SK-N-SH treated with all-trans-retinoic acid at 6 μM for 48 hours (cell line): ENCODE data around the gene CSNK2A1.

Experiments
- ESRRG ChIP-seq: fragments of 250-450 bp; sonication (Bioruptor Pico); IDR thresholded peaks from 2 replicates; pipeline ENCODE4 v1.6.1; 2021; ENCODE audit warnings: mild to moderate bottlenecking
- GLIS3 ChIP-seq: fragments of 250-450 bp; sonication (Bioruptor Pico); IDR thresholded peaks from 2 replicates; pipeline ENCODE4 v1.5.0; 2020; ENCODE audit warnings: mild to moderate bottlenecking, moderate library complexity
- ZFP3 ChIP-seq: fragments of 250-450 bp; sonication (Bioruptor Pico); IDR thresholded peaks from 2 replicates; pipeline ENCODE4 v1.5.0; 2020; ENCODE audit warnings: mild to moderate bottlenecking, moderate library complexity

DNA sequence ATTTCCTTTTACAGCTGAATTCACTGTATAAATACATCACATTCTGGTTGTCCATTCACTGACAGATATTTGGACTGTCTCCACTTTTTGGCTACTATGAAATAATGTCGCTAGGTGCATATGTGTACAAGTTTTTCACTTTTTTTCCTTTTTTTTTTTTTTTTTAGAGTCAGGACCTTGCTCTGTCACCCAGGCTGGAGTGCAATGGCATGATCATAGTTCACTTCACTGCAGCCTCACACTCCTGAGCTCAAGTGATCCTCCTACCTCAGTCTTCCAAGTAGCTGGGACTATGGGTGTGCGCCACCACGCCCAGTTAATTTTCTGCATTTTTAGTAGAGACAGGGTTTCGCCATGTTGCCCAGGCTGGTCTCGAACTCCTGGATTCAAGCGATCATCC is 13.3 kb downstream of the CSNK2A1 start:
- no peak for TF ChIP-seq ZFP3 (CRISPR knock-in tag)
- no peak for TF ChIP-seq GLIS3
- no peak for TF ChIP-seq ESRRG (CRISPR knock-in tag)
